Tibial nerve (tissue), 4 donors: Measurements from ENCODE around the gene SLC31A1.

ENCODE experiments used
- CTCF ChIP-seq, 5 experiments: fragments of 200-600 bp in 3 of 5; fragments of 450-650 bp in 2 of 5; sonication (generic) in 3 of 5; IDR thresholded peaks; one replicate each; pipeline ENCODE4 v1.5.1; 2016 to 2019; ENCODE audit warnings: antibody characterized with exemption in 5 of 5, mild to moderate bottlenecking in 3 of 5, moderate library complexity in 2 of 5
- EP300 ChIP-seq, 2 donors: sonication (generic); formaldehyde crosslinking; IDR thresholded peaks; one replicate each; pipeline ENCODE4 v1.6.1; 2017; ENCODE audit warnings: antibody characterized with exemption in 2 of 2, mild to moderate bottlenecking in 1 of 2
- POLR2A ChIP-seq, 2 donors: fragments of 450-650 bp; IDR thresholded peaks; one replicate each; pipeline ENCODE4 v1.6.1; 2017; ENCODE audit warnings: antibody characterized with exemption in 2 of 2, mild to moderate bottlenecking in 2 of 2, moderate library complexity in 2 of 2

- no peak for TF ChIP-seq CTCF (IDR thresholded peaks at IDR 0.05)
- TF ChIP-seq POLR2A (IDR thresholded peaks at IDR 0.05), result no peak
- no peak for TF ChIP-seq EP300 (IDR thresholded peaks at IDR 0.05)
Measured at GRCh38 chr9:113178087-113178486, 43.3 kb upstream of the SLC31A1 start.
